NCI-H1694 (cell line): ENCODE results near the gene ATP8A2.
"Not testable (repeated sequence)": the region's sequence is repeated elsewhere in the genome, so short reads cannot be mapped to it uniquely, and the experiment has no call there.

Experiments used
- DNase-seq: peaks from one replicate; lab custom pipeline; 2025; lab: John Stamatoyannopoulos, UW

Gene ATP8A2

DNA sequence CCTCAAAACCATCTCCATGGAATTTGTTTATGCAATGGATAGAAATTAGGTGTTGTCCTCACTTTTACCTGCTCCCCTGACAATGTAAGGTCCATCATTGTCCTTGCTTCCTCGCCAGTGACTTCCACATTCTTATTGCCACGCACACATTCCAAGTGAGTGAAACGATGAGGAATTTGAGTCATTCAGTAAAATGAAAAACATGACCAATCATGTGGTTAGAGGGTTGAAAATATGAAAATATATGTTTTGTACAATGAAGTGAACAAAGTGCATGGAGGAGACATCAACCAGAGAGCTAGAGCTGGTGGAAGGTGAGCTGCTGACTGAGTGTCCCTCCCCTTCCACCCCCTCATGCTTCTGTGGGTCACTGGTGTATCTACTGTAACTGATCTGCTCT is 91.7 kb downstream of the ATP8A2 start:
- DNase-seq: no peak

GRCh38 chr13:25466880-25467279 is 95.1 kb downstream of the ATP8A2 start:
- peak; percentile 31 for DNase-seq

GRCh38 chr13:25468325-25469168 is 96.8 kb downstream of the ATP8A2 start:
- peak; percentile 16 for DNase-seq

GRCh38 chr13:25469169-25469525 is 97.4 kb downstream of the ATP8A2 start:
- DNase-seq: no peak

DNA sequence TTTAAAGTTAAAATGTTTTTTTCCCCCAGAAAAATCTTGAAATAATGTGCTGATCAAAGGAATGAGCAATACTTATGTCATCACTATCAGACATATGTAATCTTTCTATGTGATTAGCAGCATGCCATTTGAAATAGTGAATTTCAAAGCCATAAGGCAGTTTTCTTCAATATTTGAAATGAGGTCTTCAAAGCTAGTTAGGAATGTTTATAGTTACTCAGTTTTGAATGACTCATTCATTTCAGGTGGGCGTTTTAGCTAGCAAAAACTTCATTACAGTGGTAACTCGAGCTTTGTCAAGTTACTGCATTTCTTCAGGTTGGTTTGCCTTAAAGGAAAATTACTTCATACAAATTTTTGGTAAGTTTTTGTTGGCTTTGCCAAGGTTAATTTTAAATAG is 102.1 kb downstream of the ATP8A2 start:
- DNase-seq: no peak

GRCh38 chr13:25478186-25478585 is 106.4 kb downstream of the ATP8A2 start:
- DNase-seq: no peak

DNA sequence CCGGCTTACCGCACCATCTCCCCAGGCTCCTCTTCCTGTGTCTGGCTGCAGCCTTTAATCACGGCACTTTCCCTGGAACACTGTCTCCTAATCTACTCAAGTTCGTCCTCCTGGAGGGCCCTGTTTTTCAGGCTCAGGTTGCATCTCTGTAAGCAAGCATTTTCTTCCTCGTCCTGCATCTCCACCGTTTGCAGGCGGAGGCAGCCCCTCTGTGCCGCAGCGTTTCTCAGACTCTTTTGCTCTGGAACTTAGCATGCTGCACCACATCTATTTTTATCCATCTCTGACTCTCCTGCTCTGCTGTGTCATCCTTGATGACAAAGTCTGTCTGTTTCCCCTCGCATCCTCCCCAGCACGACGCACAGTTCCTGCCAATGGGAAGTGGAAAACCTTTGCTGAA is 117.5 kb downstream of the ATP8A2 start:
- no peak for DNase-seq

DNA sequence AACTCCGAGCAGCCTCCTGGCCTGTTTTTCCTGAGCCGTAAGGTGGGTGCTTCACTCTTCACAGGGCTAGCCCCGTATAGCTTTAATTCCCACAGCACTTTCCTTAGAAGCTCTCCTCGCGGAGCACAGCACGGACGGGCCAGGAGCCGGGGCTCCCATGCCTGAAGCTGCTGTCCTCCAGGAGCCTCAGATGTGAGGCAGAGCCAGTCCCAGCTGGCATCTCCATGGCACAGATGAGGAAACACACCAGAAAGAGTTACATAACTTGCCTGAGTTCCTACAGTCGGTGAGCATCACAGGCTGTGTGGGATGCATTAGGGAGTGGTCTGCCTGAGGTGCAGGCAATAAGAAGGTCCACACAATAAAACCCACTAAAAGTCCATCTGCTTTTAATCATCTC is 118.5 kb downstream of the ATP8A2 start:
- DNase-seq: no peak

DNA sequence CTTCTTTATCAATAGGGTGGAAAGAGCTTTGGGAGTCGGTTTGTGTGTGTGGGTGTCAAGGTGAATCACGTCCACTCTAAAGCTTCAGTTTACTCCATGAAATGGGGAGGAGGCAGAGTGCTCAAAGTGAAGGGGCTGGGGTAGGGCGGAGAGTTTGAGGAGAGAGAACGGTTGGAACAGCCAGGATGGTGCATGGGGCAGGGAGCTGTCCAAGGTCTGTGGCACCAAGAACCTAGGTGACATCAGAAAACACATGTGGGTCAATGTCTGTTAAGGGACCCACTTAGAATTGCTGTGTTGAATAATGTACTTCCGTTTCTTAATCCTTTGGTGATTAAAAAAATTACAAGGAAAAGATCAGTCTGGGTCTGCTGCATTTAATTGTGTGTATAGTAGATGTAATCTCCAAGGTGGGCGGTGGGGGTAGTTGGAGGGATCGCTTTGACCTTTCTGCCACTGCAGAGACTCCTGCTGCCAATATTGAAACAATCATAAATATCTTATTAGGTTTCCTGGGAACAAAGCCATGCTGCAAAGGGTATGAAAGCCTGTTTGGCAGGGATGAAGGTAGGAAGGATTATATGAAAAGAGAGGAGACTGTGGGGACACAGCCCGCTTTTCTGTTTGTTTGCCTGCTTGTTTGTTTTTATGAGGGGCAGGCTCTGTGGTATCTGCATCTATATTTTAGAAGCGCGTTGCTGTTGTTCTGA is 122.3 kb downstream of the ATP8A2 start:
- no peak for DNase-seq

DNA sequence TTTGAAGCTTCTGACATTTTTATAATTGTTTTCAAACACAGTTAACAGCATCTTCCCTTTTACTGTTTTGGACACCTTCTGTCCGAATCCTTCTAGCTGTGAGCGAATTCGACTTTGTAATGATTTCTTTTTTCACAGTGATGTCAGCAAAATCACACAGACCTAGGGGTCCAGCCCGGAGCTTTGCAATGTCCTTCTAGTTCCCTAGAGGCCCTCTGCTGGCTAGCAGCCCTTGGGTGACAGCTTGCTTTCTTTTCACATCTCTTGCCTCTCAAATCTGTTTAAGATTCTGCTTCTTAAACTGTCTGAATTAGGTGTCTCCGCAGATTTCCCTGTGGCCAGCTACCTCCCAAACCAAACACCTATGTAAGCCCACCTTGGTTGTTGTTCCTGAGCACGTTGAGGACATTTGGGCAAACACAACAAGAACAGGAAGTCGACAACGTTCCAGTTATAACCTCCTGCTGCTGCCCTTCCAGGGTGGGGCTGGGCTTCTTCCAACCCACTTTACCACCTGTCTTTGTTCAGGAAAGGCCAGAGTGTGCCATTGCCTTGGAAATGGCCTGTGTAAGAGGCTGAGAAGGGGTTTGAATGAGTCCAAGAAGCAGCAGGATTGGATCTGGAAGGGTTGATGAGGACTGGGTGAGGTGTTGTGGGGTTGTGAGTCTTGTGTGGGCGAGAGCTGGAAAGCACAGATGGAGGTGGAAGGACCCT is 123.1 kb downstream of the ATP8A2 start:
- DNase-seq: no peak

- DNase-seq: peak; percentile 3
Measured at GRCh38 chr13:25501231-25501630, 129.5 kb downstream of the ATP8A2 start.

DNA sequence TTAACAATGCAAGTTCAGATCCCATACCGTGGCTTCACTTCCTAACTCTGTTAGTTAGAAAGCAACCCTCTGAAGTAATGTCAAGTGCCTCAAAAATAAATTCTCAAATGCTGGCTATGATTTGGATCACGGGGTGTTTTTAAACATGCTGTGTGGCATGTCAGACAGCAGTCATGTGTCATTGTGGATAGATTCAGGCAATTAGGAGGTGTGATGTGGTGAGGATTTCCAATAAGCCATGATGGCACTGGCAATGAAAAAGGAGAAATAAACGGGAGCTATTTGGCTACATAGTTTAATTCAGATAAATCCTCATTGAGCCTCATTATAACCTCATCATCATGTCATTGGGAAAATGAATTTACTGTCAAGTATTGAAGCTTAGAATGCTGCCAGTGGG is 130.3 kb downstream of the ATP8A2 start:
- no peak for DNase-seq

DNA sequence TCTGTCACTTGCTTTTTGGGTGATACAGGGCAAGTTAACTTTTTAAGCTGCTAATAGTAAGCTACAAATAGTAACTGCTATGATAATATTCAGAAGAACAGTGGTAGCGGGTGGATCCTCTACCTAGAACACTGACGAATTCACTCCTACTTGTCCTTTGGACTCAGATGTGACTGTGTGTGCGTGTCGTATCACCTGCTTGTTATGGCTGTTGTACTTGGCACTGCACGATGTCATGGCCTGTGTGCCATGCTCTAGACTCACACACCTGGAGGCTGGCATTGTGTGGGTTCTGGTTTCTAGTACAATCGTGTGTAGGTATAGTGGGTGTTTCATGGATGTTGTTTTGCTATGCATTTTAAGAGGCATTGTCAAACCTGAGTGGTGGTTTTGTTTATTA is 130.8 kb downstream of the ATP8A2 start:
- DNase-seq: no peak

- DNase-seq: no peak
Measured at GRCh38 chr13:25503856-25504255, 132.1 kb downstream of the ATP8A2 start.

- DNase-seq: no peak
Measured at GRCh38 chr13:25507841-25508240, 136.1 kb downstream of the ATP8A2 start.

- DNase-seq: not testable (repeated sequence)
Measured at GRCh38 chr13:25513060-25513459, 141.3 kb downstream of the ATP8A2 start.

DNA sequence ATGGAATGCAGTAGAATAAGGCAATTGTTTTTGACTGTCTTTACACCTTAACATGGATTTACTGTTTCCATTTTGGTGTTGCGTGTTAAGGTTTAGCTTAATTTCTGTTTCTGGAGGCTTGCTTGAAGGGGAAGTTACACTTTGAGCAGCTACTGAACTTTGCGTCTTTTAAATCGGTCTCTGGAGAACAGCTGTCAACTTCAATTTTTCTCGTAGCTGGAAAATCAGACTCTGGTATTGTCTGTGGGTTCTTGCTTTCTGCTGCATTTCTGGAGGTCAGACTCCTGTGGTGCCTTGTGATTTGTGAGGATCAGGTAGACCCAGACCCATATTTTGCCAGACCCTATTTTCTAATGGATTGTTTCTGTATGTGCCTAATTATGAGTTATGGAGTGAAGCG is 146.7 kb downstream of the ATP8A2 start:
- DNase-seq: no peak

DNA sequence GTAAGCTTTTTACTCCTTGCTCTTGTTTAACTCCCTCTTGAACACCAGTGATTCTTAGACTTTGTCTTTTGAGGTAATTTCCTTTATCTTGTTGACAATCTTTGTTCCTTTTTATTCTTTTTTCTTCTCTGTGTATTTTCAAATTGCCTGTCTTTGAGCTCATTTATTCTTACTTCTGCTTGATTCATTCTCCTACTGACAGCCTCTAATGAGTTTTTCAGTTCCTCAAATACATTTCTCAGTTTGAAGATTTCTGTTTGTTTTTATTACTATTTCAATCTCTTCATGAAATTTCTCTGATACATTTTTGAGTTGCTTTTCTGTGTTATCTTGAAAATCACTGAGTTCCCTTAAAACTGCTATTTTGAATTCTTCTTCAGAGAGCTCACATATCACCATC is 154.1 kb downstream of the ATP8A2 start:
- DNase-seq: no peak

DNA sequence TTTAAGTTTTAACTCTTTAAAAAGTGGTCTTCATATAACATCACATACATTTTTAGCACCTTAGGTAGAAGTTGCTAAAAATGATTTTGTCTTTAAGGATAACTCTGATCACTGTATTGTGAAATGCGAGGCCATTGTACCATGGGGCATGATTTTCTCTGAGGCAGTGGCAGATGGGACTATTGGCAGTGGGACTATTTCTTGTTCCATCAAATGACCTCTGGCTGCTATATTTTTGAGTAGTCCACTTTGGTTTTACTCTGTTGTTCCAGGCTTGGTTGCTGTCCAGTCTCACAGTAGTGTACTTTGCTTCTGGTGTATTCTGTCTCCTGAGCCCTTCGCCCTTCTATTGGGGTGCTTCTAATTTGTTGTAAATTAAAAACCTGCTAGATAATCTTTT is 156.5 kb downstream of the ATP8A2 start:
- DNase-seq: no peak

- DNase-seq: no peak
Measured at GRCh38 chr13:25529425-25529824, 157.7 kb downstream of the ATP8A2 start.

GRCh38 chr13:25538276-25538675 is 166.5 kb downstream of the ATP8A2 start:
- no peak for DNase-seq

DNA sequence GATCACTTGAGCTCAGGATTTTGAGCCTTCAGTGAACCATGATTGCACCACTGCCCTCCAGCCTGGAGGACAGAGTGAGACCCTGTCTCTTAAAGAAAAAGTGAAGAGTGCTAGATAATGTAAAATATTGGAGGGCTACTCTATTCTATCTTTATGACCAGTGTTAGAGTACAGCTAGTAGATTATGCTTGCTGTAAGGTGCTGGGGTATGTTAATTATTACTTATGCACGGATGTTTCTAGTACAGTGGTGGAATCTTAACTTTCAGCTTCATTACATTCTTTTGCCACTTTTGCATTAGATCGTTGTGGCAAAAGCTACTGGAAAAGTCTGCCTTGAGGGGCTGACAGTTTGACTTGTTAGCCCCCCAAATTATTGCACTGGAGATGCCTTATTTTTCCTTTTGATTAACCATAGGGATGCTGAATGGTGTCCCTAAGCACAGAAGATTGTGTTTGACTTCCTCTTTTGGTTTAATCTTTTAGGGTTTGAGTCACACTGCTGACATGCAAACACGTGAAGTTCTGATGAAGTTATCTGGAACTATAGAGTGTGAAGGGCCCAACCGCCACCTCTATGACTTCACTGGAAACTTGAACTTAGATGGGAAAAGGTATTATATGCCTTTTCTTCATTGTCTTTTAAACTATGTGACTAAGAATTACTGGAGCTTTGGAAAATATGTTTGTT is 169.8 kb downstream of the ATP8A2 start:
- no peak for DNase-seq
